ENCODE results near the gene SUFU. TPM values are rescaled to one million over a fixed set of nuclear protein-coding genes. Genes with fewer than 3 reads are reported as not detected.

Gene SUFU
- total and polyA plus RNA-seq, 4 donors = 3.5 to 14.8 (median 9.8) TPM

GRCh38 chr10:102645388-102645740 is 141.6 kb downstream of the SUFU start:
- H3K4me1 ChIP-seq (ENCODE audit: control insufficient read depth in 5 of 5, insufficient read depth in 5 of 5, low read length in 5 of 5) = peaks cover 17 to 51% (median 34%) of the 10 kb centered on the region in 5 donors
- no peaks in the 10 kb centered on the region for H3K9me3 ChIP-seq (ENCODE audit: control insufficient read depth in 4 of 4, insufficient read depth in 3 of 4, low read length in 3 of 4)
- WGBS, 2 donors = 0% methylated on average over 12 of the region's 12 CpGs
- peak overlapping the region; percentile 64 to 93 for H3K9ac ChIP-seq (ENCODE audit: insufficient read depth in 1 of 2, low read length in 2 of 2)
- TF ChIP-seq CTCF (IDR thresholded peaks at IDR 0.05; ENCODE audit: control extremely low read depth, extremely low read depth) = no peak
- H3K36me3 ChIP-seq (ENCODE audit: control insufficient read depth in 4 of 4, insufficient read depth in 4 of 4, low read length in 4 of 4) = peaks cover 0 to 12% (median 0%) of the 10 kb centered on the region in 4 donors
- no peaks in the 10 kb centered on the region for H3K27me3 ChIP-seq (ENCODE audit: control insufficient read depth in 3 of 3, insufficient read depth in 3 of 3, low read length in 2 of 3)
- H3K4me3 ChIP-seq = peak overlapping the region; percentile 87
- peak overlapping the region; percentile 96 to 100 for H3K27ac ChIP-seq (ENCODE audit: low read depth in 1 of 2, low read length in 1 of 2)
- ATAC-seq (ENCODE audit: insufficient read depth, low FRiP score) = peak; percentile 1
- peak; percentile 90 to 94 (median 93) for DNase-seq

- Histone ChIP-seq H3K9ac (ENCODE audit: insufficient read depth in 1 of 2, low read length in 2 of 2) (peak overlapping the region; percentile 64 to 93), H3K27me3 (ENCODE audit: control insufficient read depth in 3 of 3, insufficient read depth in 3 of 3, low read length in 2 of 3) (no peaks in the 10 kb centered on the region), H3K4me3 (peak overlapping the region; percentile 87), H3K9me3 (ENCODE audit: control insufficient read depth in 4 of 4, insufficient read depth in 3 of 4, low read length in 3 of 4) (no peaks in the 10 kb centered on the region), H3K4me1 (ENCODE audit: control insufficient read depth in 5 of 5, insufficient read depth in 5 of 5, low read length in 5 of 5) (peaks cover 17 to 52% (median 39%) of the 10 kb centered on the region in 5 donors), H3K27ac (ENCODE audit: low read depth in 1 of 2, low read length in 1 of 2) (peak overlapping the region; percentile 96 to 100), H3K36me3 (ENCODE audit: control insufficient read depth in 4 of 4, insufficient read depth in 4 of 4, low read length in 4 of 4) (peaks cover 0 to 16% (median 0%) of the 10 kb centered on the region in 4 donors)
- TF ChIP-seq CTCF (IDR thresholded peaks at IDR 0.05; ENCODE audit: control extremely low read depth, extremely low read depth) = no peak
- peak; percentile 36 for ATAC-seq (ENCODE audit: insufficient read depth, low FRiP score)
- peak; percentile 82 to 92 (median 87) for DNase-seq
- WGBS, 2 donors = 0 to 1% methylated on average over 29 of the region's 29 CpGs
These were observed 142.2 kb downstream of the SUFU start for GRCh38 chr10:102645741-102646609.

- H3K9ac ChIP-seq (ENCODE audit: insufficient read depth in 1 of 2, low read length in 2 of 2) = peak overlapping the region in 1 of 2 donors; percentile 93
- no peak for ATAC-seq (ENCODE audit: insufficient read depth, low FRiP score)
- H3K4me3 ChIP-seq = peak overlapping the region; percentile 87
- DNase-seq = peak; percentile 41 to 67 (median 55)
- TF ChIP-seq CTCF (IDR thresholded peaks at IDR 0.05; ENCODE audit: control extremely low read depth, extremely low read depth) = no peak
- 10 to 12% methylated on average over 18 of the region's 18 CpGs for WGBS, 2 donors
- peaks cover 0 to 21% (median 0%) of the 10 kb centered on the region in 4 donors for H3K36me3 ChIP-seq (ENCODE audit: control insufficient read depth in 4 of 4, insufficient read depth in 4 of 4, low read length in 4 of 4)
- no peaks in the 10 kb centered on the region for H3K27me3 ChIP-seq (ENCODE audit: control insufficient read depth in 3 of 3, insufficient read depth in 3 of 3, low read length in 2 of 3)
- H3K9me3 ChIP-seq (ENCODE audit: control insufficient read depth in 4 of 4, insufficient read depth in 3 of 4, low read length in 3 of 4) = no peaks in the 10 kb centered on the region
- peak overlapping the region; percentile 96 to 100 for H3K27ac ChIP-seq (ENCODE audit: low read depth in 1 of 2, low read length in 1 of 2)
- H3K4me1 ChIP-seq (ENCODE audit: control insufficient read depth in 5 of 5, insufficient read depth in 5 of 5, low read length in 5 of 5) = peaks cover 17 to 55% (median 39%) of the 10 kb centered on the region in 5 donors
These were observed 143.1 kb downstream of the SUFU start for GRCh38 chr10:102646610-102647442.

All from lung (tissue), 12 donors.